GM21526 (cell line): ENCODE data around the gene OR10T2.
"Not testable (repeated sequence)": the region's sequence is repeated elsewhere in the genome, so short reads cannot be mapped to it uniquely, and the experiment has no call there.

Experiments
- ATAC-seq: cut with Tn5 transposase; IDR thresholded peaks from one replicate; pipeline ENCODE4 v1.9.1; 2021; ENCODE audit warnings: moderate library complexity; ENCODE audit not compliant: unreplicated experiment, low FRiP score

Gene OR10T2

DNA sequence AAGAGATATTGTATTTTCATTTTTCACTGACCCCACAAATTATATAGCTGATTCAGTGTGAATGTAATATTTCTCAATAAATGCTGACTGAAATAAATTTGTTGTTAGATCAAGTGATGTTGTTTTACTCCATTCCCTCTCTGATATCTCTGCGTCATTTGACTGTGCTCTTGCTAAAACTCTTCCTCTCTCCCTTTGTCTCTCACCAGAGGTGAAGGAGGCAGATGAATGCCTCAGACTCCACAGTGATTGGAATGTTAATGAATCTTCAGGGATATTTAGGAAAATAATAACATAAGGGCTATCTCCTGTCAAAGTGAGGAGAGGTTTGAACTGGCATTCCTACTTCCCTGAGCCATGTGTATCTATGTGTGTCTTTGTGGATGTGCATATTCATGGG, 41.8 kb downstream of the OR10T2 start:
- ATAC-seq: no peak

DNA sequence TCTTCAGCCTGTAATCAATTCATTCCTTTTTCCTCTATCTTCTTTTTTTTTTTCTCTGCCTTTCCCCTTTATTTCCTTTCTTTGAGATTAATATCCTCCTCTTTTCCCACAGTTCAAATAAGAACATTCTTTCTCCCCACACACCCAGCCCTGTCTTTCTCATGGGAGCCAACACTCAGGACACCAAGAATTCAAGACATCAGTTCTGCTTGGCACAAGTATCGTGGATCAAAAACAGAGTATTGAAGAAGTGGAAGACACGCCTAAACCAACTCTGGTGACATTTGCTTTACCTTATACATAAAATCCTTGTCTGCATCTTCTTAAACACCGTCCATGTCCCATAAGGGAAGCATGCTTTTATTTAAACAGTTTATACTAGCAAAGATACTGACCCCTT, 42.6 kb downstream of the OR10T2 start:
- ATAC-seq: no peak

DNA sequence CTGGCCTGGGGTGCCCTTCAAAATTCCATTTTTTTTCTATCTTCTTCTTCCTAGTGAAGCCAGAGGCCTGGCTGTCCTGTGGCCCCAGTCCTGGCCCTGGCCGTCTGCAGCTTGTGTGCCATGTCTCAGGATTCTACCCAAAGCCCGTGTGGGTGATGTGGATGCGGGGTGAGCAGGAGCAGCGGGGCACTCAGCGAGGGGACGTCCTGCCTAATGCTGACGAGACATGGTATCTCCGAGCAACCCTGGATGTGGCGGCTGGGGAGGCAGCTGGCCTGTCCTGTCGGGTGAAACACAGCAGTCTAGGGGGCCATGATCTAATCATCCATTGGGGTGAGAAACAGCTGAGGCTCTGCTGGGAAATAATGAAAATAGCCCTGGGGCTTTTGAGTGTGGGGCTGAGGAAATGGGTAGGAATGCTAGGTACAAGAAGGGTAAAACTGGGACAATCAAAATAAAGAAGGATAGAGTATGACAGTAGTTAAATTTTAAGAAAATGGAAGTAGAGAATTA, 43.4 kb downstream of the OR10T2 start:
- no peak for ATAC-seq

DNA sequence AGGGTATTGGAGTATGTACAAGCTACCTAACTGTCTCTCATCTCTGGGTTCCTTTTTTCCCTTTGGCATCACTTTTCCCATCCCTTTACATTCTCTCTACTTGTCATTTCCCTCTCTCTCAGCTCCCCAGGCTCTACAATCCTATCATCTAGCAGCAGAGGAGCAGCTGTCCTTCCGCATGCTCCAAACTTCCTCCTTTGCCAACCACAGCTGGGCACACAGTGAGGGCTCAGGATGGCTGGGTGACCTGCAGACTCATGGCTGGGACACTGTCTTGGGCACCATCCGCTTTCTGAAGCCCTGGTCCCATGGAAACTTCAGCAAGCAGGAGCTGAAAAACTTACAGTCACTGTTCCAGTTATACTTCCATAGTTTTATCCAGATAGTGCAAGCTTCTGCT, 45.0 kb downstream of the OR10T2 start:
- no peak for ATAC-seq

DNA sequence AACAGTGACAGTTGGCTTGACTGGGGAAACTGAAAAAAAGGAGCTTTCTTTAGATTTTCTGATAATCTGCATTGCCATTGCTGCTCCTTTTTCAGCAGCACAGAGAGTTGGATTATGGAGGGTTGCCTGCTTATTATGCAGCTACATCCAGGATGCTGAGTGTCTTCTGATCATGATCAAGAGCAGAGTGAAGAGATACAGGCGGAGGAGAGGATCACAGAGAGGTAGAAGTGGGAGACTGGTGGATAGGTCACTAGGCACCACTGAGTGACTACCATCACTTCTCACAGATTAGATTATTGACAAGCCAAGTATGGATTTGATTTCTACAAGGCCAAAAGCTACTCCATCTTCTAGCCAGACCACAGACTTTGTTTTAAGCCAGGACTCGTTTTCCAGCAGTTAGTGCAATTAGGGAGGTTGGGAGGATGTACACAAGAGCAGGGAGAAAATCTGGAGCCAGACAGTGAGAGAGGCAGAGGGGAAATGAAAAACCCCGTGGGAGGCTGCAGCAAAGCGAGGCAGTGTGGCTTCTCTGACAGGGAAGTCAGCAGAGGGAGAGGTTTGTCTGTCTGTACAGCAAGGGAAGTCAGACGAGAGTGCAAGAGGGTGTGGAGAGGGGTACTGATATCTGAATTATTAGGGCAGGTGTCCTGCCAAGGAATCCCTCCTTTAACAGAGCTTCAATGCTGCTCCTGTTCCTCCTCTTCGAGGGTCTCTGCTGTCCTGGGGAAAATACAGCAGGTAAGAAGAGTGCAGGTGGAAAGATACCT, 45.8 kb downstream of the OR10T2 start, which contains the start of gene CD1E:
Gene CD1E (plus strand): TSS at position 592 of the 773 bp plus-strand sequence. CDS start 95 bp downstream, at position 687.
- no peak for ATAC-seq

DNA sequence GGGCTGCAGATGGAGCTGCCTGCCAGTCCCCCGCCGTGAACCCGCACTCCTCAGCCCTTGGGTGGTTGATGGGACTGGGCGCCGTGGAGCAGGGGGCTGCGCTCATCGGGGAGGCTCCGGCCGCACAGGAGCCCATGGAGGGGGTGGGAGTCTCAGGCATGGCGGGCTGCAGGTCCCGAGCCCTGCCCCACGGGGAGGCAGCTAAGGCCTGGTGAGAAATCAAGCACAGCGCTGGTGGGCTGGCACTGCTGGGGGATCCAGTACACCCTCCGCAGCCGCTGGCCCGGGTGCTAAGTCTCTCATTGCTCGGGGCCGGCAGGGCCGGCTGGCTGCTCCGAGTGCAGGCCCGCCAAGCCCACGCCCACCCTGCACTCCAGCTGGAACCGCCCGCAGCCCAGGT, 50.3 kb downstream of the OR10T2 start:
- ATAC-seq: not testable (repeated sequence)
